GM19025 (cell line): ENCODE results near the gene C2orf78.

Experiments
- ATAC-seq: cut with Tn5 transposase; IDR thresholded peaks from one replicate; pipeline ENCODE4 v1.9.1; 2021; ENCODE audit warnings: mild to moderate bottlenecking, low read depth, moderate library complexity; ENCODE audit not compliant: unreplicated experiment

The C2orf78 gene

DNA sequence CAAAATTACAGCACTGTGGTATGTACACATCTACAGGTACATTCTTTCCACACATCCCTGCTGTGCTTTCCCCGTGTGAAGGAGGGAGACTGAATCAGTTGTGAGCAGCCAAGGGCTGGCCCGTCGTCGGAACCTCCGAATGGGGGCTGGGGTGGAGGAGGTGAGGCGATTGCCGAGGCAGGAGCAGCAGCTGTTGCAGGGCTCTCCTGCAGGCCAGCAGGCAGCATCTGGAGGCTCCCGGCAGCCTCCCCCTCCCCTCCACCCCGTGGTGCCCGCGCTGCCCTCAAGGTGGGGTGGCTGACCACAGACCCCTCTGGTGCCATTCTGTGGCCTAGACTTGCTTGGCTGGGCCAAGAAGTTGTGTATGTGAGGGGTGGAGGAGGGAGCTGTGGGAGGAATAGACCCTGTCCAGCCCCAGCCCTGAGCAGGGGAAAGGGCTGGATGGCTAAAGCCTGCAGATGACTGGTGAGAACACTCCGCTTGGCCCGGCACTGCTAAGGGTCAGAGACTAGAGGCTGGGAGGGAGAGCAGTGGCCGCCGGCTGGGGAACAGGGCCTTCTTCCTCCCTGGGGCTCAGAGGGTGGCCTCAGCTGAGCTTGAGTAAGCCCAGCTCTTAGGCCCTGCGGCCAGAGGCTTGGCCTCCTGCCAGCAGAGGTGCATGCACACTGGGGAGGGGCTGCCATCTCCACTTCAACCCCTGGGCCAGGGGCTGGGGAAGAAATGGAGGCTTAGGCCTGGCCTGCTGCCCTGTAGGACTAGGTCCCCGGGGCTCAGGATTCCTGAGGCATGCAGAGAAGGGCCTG, 52.4 kb downstream of the C2orf78 start:
- no peak for ATAC-seq

DNA sequence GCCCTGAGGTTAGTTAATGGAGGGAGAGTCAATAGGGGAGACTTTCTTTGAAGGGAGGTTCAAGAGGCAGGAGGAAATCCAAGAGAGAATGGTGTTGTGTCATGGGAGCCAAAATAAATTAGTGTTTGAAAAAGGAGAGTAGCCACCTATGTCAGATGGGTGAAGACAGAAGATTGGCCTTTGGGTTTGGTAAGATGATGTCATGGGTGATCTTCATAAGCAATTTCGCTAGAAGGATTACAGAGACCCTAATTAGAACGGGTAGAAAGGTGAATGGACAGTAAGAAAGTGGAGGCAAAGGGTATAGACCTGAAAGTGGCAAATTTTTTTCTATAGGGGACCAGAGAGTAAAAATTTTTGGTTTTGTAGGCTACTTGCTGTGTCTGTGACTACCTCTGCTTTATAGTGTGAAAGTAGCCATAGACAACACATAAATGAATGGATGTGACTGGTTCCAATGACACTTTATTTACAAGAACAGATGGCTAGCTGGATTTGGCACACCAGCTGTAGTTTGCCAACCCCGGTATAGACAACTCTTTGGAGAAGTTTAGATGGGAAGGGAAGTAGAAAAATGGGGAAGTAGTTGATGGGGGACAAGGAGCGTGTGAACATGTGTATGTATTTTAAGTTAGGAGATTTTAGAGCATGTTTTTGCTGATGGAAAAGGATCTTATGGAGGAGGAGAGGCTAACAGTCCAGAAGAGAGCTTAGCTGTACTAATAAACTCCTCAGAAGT, 54.0 kb downstream of the C2orf78 start:
- no peak for ATAC-seq

DNA sequence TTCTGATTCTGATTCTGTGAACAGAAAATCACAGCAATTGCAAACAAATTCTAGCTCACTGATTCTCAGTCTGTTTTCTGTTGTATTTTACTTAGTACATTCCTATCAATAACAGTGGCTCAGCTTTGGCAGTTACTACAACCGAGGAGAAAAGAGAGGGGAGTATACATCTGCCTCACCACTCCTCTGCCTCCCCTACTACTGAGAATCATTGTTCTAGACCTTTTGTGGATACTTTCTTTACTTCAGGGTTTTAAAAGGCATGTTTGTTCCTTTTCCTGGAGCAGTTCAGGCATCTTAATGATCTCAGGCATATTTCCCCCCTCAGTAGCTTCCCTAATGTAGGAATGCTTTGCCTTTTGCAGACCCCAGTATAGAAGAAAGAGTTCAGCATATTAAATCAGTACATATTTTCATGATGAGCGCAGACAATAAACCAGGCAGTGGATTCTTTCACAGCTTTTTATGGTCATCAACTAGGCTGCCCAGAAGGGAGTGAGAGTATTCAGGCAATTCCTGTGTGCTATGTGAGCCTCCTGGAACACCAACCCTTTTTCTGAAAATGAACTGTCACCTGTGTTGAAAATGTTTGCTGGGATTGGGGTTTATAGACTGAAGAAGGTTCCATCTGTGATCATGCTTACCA, 55.0 kb downstream of the C2orf78 start:
- ATAC-seq: no peak

DNA sequence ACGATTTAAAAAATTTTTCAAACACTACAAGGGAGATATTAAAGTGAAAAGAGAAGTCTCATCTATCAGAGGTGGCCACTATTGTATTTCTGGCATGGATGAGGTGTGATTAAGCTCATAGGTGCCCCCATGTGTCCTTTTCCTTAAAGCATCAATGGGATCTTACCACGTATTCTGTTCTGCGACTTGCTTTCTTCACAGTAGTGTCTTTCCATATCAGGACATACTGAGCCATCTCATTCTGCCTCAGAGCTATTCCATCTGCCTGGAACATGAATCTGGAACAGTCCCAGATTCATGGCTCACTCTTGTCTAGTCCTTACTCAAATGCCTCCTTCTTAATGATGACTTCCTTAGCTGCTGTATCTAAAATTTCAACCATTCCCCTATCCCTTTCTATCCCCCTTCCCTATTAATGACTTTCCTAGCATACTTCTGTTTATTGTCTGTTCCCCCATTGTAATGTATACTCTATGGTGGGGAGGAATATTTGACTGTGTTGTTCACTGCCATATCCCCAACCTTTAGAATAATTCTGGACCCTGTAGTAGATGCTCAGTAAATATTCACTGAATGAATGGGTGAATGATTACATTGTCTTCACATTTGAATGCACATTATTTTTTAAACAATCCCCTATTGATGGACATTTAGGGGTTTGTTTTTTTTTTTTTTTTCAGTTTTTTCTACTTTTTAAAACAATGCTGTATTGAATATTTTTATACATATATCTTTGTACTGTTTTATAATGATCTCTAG, 55.8 kb downstream of the C2orf78 start:
- ATAC-seq: no peak

DNA sequence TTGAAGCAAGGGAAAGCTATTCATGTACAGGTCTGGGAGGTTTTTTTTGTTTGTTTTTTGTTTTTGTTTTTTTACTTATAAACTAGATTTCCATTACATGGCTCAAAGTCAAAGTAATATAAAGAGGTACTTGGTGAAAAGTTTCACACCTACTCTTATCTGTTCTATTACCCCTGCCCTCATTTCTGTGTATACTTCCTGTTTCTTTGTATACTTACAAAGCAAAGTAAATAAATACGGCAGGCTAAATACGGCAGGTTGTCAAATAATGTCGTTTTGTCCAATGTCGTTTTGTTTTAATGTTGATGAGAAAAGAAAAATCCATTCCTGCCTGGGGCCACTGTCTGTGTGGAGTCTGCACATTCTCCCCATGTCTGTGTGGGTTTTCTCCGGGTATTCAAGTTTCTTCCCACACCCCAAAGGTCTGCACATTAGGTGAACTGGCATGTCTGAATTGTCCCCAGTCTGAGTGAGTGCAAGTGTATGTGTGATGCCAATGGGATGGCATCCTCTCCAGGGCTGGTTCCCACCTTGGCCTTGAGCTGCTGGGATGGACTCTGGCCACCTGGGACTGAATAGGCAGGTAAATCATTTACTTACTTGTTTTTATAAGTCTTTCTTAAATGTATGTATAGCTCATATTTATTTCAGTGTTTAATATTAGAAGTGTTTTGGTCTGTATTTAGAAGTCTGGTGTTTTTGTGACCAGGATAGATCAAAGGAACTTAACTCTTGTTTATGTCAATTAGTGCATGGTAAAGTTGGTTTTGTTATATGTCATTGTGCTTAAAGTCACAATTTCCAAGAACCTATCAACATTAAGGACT, 58.1 kb downstream of the C2orf78 start:
- ATAC-seq: no peak

DNA sequence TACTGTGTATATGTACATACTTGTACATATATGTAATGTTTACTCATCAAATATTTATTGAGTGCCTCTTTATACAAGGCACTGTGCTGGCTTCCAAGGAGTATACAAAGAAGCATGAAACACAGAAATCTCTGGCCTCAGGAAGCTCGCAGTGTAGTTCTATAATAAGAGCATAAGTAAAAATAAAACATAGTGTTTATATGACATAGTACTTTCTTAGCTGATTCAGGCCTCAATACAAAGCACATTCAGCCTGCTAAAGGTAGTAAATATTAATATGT, 58.7 kb downstream of the C2orf78 start:
- ATAC-seq: no peak

DNA sequence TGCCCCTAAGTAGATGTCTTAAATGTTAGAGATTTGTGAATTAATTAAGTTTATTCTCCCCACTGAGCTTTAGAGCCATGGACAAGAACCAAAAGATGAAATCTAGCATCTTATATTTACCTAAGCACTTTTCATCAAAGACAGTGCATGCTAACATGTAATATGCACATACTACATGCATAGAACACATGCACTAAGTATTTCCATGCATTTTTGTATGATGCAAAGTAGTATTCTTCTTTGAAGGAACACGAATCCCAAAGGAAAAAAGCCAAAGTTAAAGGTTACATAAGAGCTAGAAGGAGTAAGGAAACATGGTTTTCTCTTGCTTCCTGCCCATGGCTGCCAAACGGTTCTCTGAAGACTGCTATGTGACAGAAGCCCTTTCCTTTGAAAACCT, 60.1 kb downstream of the C2orf78 start:
- ATAC-seq: no peak

DNA sequence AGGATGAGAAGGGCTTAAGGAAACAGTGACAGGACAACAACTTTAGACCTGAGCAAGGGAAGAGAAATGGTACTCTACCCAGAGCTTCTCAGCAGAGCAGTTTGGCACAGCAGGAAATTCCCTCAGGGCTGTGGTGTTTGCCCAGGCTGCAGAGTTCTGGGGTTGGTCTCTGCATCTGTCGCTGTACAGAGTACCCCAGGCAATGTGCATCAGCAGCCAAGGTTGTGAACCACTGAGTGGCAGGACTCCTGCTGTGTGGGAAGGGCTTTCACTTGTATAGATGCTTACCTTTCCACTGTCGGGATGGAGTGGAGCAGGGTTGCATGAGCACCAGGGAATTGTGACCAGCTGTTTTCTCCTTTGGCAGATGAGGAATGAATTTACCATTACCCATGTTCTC, 66.0 kb downstream of the C2orf78 start:
- no peak for ATAC-seq

DNA sequence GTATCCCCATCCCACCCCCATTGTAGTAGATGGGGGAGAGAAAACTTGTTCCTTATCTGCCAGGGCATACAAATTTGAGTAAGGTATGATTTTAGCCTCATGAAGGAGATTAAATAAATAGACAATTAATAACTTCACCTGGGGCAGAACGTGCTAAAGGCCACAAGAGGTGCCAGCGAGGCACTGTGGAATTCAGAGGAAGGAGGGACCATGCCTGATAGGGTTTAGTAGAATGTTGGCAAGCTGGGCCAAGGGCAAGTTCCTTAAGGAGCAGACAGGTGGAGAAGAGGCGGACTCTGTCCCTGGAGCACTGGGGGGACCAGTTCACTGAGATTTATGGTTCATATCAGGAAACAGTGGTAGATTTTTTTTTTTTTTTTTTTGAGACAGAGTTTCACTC, 67.3 kb downstream of the C2orf78 start:
- no peak for ATAC-seq

DNA sequence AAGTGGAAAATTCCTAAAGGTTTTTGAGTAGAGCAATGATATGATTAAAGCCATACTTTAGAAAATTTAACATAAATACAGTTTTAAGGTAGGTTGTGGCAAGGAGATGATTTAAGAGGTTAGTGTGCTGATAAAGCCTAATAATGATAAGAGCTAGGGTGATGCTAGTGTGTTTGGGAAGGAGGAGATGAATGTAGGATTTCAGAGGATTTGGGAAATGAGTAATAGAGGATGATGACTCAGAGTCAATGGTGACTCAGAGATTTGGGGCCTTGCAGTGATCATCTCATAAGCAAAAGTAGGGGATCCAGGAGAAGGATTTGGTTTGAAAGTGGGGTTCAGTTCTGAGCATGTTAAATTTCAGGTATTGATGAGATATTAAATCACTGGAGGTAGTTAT, 68.0 kb downstream of the C2orf78 start:
- no peak for ATAC-seq

DNA sequence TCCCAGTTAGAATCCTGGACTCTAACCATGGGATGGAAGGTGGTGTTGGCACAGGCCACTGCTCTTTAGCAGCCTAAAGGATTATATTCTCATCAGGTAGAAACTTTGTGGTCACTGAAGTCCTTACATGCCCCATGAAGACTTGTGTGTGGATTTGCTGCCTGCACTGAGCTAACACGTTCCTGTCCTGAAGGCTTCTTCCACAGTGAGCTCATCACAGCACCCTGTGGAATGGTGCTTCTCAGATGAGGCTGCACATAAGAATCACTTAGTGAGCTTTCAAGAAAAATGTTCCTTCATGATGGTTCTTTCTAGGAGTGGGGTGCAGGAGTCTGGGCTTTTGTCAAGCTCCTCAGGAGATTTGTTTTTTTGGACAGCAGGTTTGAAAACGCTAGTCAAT, 71.5 kb downstream of the C2orf78 start:
- ATAC-seq: no peak

DNA sequence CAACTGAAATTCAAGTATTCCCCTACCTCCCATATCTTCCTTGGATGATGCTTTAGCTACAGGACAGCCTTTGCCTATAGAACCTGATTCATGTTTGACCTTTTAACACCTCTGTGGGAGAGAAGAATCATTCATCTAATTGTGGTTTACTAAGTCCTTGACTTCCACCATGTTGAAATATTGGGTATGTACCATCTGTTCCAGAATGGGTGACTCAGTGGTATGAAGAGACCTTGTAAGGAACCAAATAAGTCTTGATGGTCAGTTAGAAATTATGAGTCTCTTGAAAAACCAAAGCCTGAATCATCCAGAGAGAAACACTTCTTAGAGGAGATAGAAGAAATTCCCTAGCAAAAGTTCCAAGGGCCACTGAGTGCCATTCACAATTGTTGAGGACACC, 72.2 kb downstream of the C2orf78 start:
- ATAC-seq: no peak

DNA sequence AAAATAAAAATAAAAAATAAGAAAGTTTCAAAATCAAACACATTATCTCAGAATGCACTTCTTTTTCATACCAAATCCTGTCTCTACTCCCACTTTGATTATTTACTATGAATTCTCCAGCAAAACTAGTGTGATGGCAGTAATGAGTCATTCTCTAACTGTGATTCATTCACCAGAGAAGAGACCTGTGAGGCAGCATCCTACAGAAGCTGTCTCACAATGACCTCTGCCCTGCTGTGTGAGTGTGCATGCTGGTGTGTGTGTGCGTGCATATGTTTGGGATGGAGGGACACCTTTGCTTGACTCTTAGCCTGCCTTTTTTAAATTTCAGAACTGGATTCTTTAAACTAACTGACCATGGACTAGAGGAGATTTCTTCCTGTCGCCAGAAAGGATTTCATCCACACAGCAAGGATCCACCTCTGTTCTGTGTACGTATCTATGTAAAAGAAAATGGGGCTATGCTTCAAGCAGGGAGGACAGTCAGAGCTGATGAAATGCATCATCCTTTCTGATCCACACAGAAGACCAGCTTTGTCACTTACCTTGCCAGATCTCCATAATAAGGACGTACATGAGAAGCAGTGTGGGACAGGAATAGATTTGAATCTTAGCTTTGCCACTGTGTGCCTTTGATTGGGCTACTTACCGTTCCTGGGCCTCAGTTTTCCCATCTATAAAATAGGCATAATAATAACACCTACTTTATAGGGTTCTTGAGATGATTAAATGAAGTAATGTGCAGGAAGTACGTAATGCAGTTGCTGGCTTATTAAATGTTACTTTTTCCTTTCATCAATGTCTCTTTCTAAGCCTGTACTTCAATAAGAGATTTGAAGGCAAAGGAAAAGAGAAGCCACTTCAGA, 76.0 kb downstream of the C2orf78 start:
- ATAC-seq: no peak

DNA sequence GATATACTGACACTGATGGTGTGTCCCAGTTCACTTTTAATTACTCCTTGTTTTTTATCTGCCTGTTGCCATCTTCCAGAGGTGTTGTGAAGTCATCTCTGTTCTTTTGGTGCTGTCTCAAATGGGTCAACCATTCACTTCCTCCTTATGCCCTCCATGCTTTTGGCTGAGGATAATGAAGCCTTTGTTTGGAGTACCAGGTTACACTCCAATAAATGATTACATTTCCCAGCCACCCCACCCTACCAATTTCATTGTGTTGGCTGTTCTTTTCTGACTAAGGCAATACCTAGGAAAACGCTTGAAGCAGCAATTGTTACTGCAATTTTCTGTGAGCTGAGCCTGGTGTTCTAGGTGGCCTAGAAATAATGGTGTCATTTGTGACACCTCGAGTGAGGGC, 79.0 kb downstream of the C2orf78 start:
- ATAC-seq: no peak
